Retina (tissue), 1 donor: ENCODE measurements around the gene PPTC7.
"Not testable (repeated sequence)": the region's sequence is repeated elsewhere in the genome, so short reads cannot be mapped to it uniquely, and the experiment has no call there.

Experiments
- DNase-seq: peaks from one replicate; pipeline ENCODE4 v3.0.0-alpha.2; 2016

Gene PPTC7

DNA sequence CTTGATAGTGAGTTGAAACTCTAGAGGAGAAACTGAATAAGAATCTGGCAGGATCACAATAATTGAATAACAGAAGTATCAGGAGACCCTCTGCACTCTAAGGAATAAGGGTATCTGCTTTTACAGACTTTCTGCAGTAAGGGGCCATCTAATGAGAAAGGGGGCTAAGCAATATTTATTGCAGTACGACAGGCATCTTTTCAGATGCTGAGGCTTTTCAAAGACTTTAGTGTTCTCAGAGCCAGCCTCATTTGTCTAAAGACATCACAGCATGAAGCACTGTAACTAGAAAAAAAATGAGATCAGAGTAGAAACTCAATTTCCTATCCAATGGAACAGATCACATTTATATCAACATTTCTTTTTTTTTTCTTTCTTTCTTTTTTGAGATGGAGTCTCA is 22.2 kb downstream of the PPTC7 start:
- no peak for DNase-seq

GRCh38 chr12:110560048-110560447 is 23.1 kb downstream of the PPTC7 start:
- DNase-seq = no peak

DNA sequence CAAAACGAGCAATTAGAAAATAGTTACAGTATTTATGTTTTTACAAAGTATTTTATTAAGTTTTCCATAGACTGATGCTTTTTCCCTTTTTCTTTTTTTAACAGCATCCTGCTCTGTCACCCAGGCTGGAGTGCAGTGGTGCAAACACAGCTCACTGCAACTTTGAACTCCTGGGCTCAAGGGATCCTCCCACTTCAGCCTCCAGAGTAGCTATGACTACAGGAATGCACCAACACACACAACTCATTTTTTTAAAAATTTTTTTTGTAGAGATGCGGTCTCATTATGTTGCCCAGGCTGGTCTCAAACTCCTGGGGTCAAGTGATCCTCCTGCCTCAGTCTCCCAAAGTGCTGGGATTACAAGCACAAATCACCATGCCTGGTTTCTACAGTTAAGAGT is 24.2 kb downstream of the PPTC7 start:
- DNase-seq = not testable (repeated sequence)

GRCh38 chr12:110557300-110557699 is 25.8 kb downstream of the PPTC7 start:
- DNase-seq = no peak

- DNase-seq = no peak
Observed at GRCh38 chr12:110556705-110557104, 26.4 kb downstream of the PPTC7 start.

GRCh38 chr12:110555577-110556406 is 27.3 kb downstream of the PPTC7 start:
- DNase-seq = no peak

- no peak for DNase-seq
Observed at GRCh38 chr12:110554184-110554583, 28.9 kb downstream of the PPTC7 start.

- DNase-seq = no peak
Observed at GRCh38 chr12:110550981-110551380, 32.1 kb downstream of the PPTC7 start.

DNA sequence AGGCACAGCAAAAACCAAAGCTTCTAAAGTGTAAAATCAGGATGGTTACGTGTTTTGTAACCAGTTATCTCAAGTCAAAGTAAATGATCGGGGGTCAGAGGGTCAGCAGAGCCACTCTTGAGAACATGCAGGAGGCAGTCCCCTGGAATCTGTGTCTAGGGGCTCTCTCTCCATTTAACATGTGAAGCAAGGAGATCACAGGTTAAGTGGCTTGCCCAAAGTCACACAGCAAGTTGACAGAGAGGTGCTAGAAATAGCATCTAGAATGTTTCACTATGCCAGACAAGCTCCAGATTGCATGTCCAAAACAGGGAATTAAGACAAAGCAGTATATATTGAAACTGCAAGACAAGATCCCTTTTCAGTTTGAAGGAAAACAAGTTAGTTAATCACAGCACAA is 33.4 kb downstream of the PPTC7 start:
- no peak for DNase-seq

- no peak for DNase-seq
Observed at GRCh38 chr12:110548678-110549077, 34.4 kb downstream of the PPTC7 start.

DNA sequence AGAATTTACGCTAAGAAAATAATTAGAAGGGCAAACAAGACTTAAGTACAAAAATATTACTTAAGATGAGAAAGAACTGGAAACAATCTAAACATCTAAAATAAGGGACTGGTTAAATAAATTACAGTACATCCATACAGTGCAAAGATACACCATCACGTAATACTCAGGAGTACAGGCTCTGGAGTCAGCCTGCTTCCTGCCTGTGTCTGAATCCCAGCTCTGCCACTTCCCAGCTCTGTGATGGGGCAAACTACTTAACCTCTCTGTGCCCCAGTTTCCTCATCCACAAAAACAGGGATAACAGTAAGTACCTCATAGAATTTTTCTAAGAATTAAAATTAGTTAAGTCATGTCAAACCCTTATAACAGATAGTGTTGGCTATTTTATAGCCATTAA is 36.0 kb downstream of the PPTC7 start:
- no peak for DNase-seq

GRCh38 chr12:110546339-110546738 is 36.8 kb downstream of the PPTC7 start:
- DNase-seq = no peak

- no peak for DNase-seq
Observed at GRCh38 chr12:110545812-110546211, 37.3 kb downstream of the PPTC7 start.

- DNase-seq = not testable (repeated sequence)
Observed at GRCh38 chr12:110545259-110545658, 37.9 kb downstream of the PPTC7 start.

DNA sequence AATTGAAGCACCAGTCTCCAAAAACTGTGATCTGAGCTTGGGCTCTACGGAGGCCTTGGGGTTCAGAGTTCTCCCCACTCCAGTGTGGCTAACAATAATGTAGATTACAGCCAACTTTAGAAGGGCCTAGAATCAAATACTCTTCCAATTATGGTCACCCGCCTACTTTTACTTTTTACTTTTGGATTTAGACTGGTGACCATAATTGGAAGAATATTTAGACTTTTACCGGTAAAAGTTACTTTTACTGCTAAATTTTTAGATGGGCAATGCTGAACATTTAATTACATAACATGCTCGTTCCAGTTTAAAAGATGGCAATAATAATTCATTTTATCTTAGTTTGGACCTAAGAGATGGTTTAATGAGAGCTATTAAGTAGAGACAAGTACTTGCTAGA is 39.2 kb downstream of the PPTC7 start:
- DNase-seq = no peak

DNA sequence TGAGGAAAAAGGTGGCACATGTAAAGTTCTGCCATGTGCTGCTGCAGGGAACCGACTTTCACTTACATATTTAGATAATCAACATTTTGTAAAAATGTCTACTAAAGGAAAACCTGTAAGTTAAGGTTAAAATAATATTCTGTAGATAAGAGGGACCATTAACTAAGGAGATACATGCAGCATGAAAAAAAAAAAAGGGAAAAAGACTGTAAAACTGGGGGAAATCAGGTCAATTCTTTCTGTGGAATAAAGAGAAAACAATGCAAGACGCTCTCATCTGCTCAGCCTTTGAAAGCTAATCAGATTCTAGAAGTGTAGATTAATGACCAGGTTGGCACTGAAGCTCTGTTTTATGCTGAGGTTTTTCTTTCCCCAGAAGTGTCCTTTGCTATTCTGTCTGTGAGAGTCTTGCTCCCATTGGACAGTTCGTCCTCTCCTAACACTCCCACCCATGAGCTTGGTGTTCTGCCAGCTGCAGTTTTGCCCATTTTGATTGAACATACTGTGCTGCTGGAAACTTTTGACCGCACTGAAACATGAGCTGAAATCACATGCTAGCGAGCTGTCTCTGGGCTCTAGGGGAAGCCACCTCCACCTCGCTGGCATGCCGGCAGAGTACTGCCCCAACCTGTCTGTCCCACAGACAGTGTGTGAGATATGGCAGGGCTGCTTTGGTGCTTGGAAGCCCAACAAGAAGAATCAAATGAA is 39.7 kb downstream of the PPTC7 start:
- no peak for DNase-seq

DNA sequence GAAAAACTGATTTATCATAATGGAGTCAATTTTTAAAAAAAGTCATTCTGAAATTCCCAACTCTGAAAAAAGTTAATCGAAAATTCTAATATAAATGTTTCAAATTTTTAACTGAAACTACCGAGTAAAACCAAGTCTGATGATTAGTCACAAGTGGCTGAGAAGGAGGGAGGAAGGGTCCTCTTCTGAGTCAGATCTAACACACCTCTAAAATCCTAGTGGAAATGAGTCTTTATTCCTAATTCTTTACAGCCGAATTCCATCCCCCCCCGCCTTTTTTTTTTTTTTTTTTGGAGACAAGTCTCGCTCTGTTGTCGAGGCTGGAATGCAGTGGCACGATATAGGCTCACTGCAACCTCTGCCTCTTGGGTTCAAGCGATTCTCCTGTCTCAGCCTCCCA is 43.1 kb downstream of the PPTC7 start:
- DNase-seq = no peak

DNA sequence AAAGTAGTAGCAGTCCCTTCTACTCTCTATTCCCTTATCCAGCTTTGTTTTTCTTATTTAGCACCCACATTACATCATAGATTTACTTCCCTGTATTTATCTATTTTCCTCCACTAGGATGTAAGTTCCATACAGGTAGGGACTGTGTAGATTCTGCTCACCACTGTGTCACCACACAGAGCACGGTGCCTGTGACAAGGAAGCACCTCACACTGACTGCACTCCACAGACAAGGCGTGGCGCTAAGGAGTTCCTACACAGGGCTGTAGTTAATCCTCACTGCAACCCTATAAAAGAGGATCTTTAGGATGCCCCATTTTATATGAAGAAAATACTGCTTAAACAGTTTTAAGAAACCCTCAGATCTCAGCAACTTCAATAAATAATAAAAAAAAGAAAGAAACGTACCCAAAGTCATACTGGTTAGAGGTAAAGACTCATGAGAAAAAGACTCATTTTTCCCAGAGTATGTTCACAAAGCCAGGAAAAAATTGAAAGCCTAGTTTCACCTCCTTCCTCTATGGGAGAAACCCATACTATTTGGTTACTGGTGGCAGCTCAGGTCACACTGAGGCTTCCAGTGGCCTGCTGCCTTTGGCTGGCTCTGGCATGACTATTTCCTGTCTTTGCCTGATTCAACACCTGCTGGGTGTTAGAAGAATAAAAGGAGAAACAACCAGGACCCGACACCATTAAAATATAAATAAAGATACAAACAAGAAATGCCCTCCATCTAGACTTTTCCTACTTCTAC is 44.1 kb downstream of the PPTC7 start:
- DNase-seq = no peak

DNA sequence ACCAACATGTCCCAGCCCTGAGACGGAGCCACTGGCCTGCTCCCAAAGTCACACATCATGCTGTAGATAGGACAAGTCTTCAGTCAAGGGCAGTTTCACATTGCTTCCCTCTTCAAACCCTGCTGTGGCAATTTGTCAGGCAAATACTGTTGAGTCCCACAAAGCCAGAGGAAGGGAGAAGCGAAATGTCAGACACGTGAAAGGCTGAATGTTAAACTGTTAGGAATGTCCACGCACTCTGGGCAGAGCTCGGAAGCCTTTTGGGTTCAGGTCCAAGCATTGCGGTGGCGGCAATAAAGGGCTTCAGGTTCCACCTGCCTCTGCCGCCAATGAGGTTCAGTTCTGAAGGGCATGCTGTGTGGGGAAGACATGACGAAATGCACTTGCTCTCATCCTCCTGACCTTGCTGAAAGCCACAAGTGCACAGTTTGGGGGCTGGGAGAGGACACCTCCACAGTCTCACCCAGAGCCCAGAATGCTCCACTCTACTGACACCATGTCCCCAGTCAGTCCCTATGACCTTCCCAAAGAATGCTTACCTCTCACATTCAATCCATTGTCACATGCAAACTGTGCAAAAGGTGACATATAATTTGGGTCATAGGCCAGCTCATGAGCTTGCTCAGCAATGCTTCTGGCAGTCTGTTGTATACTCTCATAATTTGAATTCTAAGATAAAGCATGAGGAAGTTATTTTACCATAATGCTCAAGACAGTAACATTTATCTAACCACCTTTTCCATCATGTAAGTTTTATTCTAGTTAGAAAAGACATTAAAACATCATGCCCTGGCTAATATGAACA is 45.3 kb downstream of the PPTC7 start:
- DNase-seq = no peak

DNA sequence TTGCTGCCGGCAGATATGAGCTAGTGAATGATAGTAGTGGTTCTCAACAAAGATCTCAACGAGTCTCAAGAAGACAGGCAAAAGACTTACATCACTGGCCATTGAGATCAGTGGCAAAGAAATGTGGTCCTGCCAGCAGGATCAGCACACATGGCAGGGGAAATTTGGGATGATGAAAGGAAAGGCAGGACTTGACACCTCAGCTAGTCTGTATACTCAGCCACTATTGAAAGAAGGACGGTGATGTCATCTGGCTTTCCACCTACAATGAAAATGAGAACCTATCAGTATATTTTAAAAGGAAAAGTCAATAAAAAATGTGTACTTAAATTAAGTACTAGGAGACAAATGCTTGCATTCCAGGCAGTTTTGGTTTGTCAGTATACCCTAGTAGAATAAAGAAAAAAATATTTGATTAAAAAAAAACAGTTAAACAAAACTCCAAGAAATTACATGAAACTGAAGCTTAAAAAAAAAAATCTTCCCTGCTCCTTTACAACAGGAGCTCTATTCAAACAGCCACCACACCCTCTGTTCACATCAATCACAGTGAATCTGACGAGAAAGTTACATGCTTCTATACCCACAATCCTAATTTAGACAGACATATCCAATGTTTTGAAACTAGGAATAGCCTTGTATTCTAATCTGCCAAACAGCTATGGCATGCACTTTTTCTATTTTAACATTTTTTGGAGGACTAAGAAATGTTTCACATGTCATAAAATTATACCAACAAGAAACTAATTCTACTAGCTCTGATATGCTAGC is 46.1 kb downstream of the PPTC7 start:
- DNase-seq = no peak

DNA sequence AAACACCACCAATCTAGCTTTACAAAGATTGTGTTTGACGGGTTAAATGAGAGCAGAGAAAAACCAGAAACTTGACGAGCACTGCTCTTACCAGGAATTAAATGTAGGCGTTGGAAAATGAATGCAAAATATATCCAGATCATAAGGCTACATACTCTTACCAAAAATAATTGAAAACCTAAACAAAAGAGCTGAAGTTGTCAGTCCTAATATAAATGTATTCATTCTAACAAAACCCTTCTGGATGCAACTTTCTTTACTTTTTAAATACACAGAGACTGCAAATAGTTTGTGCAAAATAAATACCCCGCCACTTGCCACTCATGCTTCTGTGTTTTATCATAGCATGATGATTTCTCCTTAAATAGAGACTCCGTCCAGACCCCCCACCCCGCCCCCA is 48.3 kb downstream of the PPTC7 start:
- DNase-seq = no peak

DNA sequence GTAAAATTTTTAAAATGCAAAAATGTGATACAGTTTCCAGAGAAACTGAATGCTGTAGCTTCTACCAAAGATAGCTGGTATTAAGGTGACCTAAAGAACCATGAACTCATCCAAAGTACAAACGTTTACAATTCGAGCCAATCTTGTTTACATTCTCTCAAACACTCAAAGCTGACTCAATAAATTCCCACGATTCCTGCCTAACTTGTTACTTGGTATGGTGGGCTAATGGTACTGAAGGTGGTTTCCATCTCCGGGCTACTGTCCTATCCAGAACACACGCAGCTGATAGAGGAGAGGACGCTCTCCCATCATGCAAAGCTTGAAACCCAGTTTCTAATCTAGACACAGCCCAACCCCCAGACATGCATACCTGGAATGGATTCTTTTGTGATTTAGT is 49.5 kb downstream of the PPTC7 start:
- no peak for DNase-seq
